ENCODE results near the gene ERBB4. TPM values are rescaled to one million over a fixed set of nuclear protein-coding genes. Genes with fewer than 3 reads are reported as not detected.
A peak's percentile ranks its signal among the peaks of the same experiment; 100 is the strongest.
"Not testable (repeated sequence)": the region's sequence is repeated elsewhere in the genome, so short reads cannot be mapped to it uniquely, and the experiment has no call there.

Gene ERBB4
- total RNA-seq, 1 donor from 2014 or later = 8.3 TPM

DNA sequence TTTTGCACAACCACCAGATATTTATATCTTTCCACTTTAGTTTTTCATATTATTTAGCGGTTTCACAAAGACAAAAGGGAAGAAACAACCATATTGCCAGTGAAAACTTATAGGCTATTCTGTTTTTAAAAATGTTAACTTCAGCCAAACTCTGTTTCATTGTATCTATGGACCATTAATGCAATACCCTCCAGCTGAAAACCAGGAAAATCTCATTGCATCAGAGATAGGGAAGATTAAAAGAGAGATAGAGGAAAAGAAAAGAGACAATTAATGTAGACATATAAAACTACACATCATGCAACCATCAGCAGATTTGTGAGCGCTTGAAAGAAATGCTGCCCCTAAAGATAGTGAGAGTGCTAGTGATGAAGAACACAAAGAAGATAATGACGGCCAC is 970.2 kb downstream of the ERBB4 start:
- no peak for DNase-seq
- no peaks in the 10 kb centered on the region for H3K27me3 ChIP-seq (ENCODE audit: low read depth)
- no peak overlapping the region for H3K4me3 ChIP-seq
- no peaks in the 10 kb centered on the region for H3K36me3 ChIP-seq
- intact Hi-C loops (cut with micrococcal nuclease) = no loop called here
- TF ChIP-seq CTCF (IDR thresholded peaks at IDR 0.05; ENCODE audit: borderline replicate concordance) = no peak
- H3K27ac ChIP-seq (replicated peaks) = no peak overlapping the region
- no peaks in the 10 kb centered on the region for H3K9me3 ChIP-seq (replicated peaks)
- H3K4me1 ChIP-seq = no peaks in the 10 kb centered on the region

DNA sequence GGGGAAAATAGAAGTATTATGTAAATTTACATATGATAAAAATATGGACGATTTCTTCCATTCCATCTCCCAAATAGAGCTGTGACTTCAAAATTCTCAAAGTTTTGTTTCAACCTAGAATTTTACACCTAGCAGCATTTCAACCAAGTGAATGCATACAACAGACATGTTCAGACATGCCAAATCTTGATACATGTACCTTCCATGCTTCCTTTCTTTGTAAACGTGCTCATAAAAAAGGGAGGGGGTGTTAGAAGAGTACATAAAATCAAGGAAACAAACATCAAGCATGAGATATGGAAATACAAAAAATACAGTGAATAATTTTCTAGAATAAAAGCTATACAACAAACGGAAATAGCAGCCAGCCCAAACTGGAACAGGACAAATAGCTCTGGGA is 974.2 kb downstream of the ERBB4 start:
- intact Hi-C loops (cut with micrococcal nuclease) = no loop called here
- Histone ChIP-seq H3K4me3 (no peak overlapping the region), H3K36me3 (no peaks in the 10 kb centered on the region), H3K27ac (replicated peaks) (no peak overlapping the region), H3K27me3 (ENCODE audit: low read depth) (no peaks in the 10 kb centered on the region), H3K4me1 (no peaks in the 10 kb centered on the region), H3K9me3 (replicated peaks) (no peaks in the 10 kb centered on the region)
- DNase-seq = no peak
- TF ChIP-seq CTCF (IDR thresholded peaks at IDR 0.05; ENCODE audit: borderline replicate concordance) = no peak

GRCh38 chr2:211545582-211545981 is 993.0 kb downstream of the ERBB4 start:
- H3K4me1 ChIP-seq = no peaks in the 10 kb centered on the region
- H3K27ac ChIP-seq (replicated peaks) = no peak overlapping the region
- TF ChIP-seq CTCF (IDR thresholded peaks at IDR 0.05; ENCODE audit: borderline replicate concordance) = no peak
- H3K36me3 ChIP-seq = no peaks in the 10 kb centered on the region
- H3K9me3 ChIP-seq (replicated peaks) = no peaks in the 10 kb centered on the region
- no peaks in the 10 kb centered on the region for H3K27me3 ChIP-seq (ENCODE audit: low read depth)
- H3K4me3 ChIP-seq = no peak overlapping the region
- intact Hi-C loops (cut with micrococcal nuclease) = no loop called here
- no peak for DNase-seq

DNA sequence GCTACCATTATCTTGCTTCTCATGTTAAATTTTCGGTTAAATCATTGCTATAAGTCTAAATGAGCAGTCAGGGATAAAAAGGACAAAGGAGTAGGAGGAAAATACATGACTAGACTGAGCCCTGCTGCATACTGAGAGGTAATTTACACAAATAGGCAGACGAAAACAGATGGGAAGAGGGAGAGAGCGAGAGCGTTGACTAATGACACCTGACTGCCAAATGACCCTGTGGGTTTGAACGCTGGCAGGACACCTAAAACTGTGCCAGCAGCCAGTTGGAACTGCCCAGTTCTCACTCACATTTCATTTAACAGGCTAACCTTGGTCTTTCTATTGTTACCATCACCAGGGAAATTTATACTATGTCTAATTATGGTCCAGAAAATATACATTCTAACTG is 1004.0 kb downstream of the ERBB4 start:
- intact Hi-C loops (cut with micrococcal nuclease) = no loop called here
- Histone ChIP-seq H3K36me3 (no peaks in the 10 kb centered on the region), H3K4me1 (no peaks in the 10 kb centered on the region), H3K27ac (replicated peaks) (no peak overlapping the region), H3K27me3 (ENCODE audit: low read depth) (no peaks in the 10 kb centered on the region), H3K9me3 (replicated peaks) (peaks cover 9% of the 10 kb centered on the region), H3K4me3 (no peak overlapping the region)
- DNase-seq = peak; percentile 21
- TF ChIP-seq CTCF (IDR thresholded peaks at IDR 0.05; ENCODE audit: borderline replicate concordance) = no peak

DNA sequence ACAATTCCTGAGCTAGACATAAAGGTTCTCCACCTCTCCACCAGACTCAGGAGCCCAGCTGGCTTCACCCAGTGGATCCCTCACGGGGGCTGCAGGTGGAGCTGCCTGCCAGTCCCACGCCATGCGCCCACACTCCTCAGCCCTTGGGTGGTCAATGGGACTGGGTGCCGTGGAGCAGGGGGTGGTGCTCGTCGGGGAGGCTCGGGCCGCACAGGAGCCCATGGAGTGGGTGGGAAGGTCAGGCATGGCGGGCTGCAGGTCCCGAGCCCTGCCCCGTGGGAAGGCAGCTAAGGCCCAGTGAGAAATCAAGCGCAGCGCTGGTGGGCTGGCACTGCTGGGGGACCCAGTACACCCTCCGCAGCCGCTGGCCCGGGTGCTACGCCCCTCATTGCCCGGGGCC is 1014.4 kb downstream of the ERBB4 start:
- H3K9me3 ChIP-seq (replicated peaks); H3K4me1 ChIP-seq; intact Hi-C loops (cut with micrococcal nuclease); H3K36me3 ChIP-seq; H3K27ac ChIP-seq (replicated peaks); H3K27me3 ChIP-seq (ENCODE audit: low read depth); DNase-seq; H3K4me3 ChIP-seq: not testable (repeated sequence)

- TF ChIP-seq CTCF (IDR thresholded peaks at IDR 0.05; ENCODE audit: borderline replicate concordance) = no peak
- H3K27ac ChIP-seq (replicated peaks) = no peak overlapping the region
- H3K9me3 ChIP-seq (replicated peaks) = no peaks in the 10 kb centered on the region
- H3K36me3 ChIP-seq = no peaks in the 10 kb centered on the region
- H3K27me3 ChIP-seq (ENCODE audit: low read depth) = no peaks in the 10 kb centered on the region
- no peak overlapping the region for H3K4me3 ChIP-seq
- intact Hi-C loops (cut with micrococcal nuclease) = no loop called here
- no peaks in the 10 kb centered on the region for H3K4me1 ChIP-seq
- DNase-seq = no peak
Observed at GRCh38 chr2:211516537-211516936, 1022.1 kb downstream of the ERBB4 start.
